ENCODE measurements around the gene MORN1. TPM values are rescaled to one million over a fixed set of nuclear protein-coding genes. Genes with fewer than 3 reads are reported as not detected.

MORN1 gene
- total RNA-seq, 4 donors from 2014 or later, result 5.0 to 14.6 (median 9.2) TPM

DNA sequence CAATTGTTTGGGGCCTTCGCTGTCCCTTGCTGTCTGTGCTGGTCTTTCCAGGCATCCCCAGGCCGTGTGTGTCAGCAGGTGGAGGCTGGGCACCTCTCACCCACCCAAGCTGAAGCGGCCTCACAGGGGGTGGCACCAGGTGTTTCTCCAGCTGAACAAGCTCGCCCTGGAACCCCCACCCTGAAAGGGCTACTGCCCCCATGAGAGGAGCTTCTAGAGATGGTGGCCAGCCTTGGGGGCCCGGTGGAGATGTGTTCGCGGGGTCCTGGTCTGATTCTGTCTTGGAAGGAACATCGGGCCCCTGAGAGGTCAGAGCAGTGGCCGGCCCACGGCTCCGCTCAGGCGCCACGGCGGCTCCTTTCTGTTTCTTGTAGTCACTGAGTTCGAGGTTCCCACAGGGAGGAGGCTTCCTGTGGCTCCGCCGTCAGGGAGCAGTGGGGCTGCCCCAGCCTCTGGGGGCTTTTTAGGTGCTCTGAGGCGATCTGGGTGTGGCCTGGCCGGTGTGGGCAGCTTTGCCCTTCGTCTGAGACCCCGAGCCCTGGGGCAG, 116.4 kb downstream of the MORN1 start:
- H3K27me3 ChIP-seq, result no peaks in the 10 kb centered on the region
- H3K36me3 ChIP-seq, result peaks cover 0 to 4% of the 10 kb centered on the region in 2 donors
- no peaks in the 10 kb centered on the region for H3K9me3 ChIP-seq
- TF ChIP-seq POLR2A (IDR thresholded peaks at IDR 0.05), result no peak
- peak overlapping the region; percentile 13 to 82 (median 78) for H3K27ac ChIP-seq
- peaks cover 21 to 100% (median 99%) of the 10 kb centered on the region in 3 donors for H3K4me1 ChIP-seq
- ATAC-seq, result no peak
- peak overlapping the region in 1 of 2 donors; percentile 29 for H3K4me3 ChIP-seq
- no CpG with 5 or more reads among the region's 21 CpGs for WGBS, 2 donors (ENCODE audit: low coverage in 1 of 2)

- TF ChIP-seq POLR2AphosphoS5 (IDR thresholded peaks at IDR 0.05), result no peak
- TF ChIP-seq CTCF (IDR thresholded peaks at IDR 0.05), result peak in 1 of 4 experiments; percentile 19
- TF ChIP-seq EP300 (IDR thresholded peaks at IDR 0.05), result no peak
- H3K4me3 ChIP-seq, result peak overlapping the region in 1 of 2 donors; percentile 29
- H3K4me1 ChIP-seq, result peaks cover 21 to 100% (median 98%) of the 10 kb centered on the region in 3 donors
These were observed 117.0 kb downstream of the MORN1 start for GRCh38 chr1:2274231-2274928.

GRCh38 chr1:2273401-2274090, 117.8 kb downstream of the MORN1 start:
- TF ChIP-seq POLR2AphosphoS5 (IDR thresholded peaks at IDR 0.05), result no peak
- no peak for TF ChIP-seq CTCF (IDR thresholded peaks at IDR 0.05)
- no peak for TF ChIP-seq EP300 (IDR thresholded peaks at IDR 0.05)
- TF ChIP-seq POLR2A (IDR thresholded peaks at IDR 0.05), result no peak
- Histone ChIP-seq H3K27me3 (no peaks in the 10 kb centered on the region), H3K27ac (peak overlapping the region; percentile 19 to 82 (median 78)), H3K4me3 (peak overlapping the region in 1 of 2 donors; percentile 29), H3K36me3 (peaks cover 0 to 4% of the 10 kb centered on the region in 2 donors), H3K9me3 (no peaks in the 10 kb centered on the region), H3K4me1 (peaks cover 21 to 100% (median 98%) of the 10 kb centered on the region in 3 donors)
- 43% methylated on average over 8 of the region's 29 CpGs; no CpG with 5 or more reads in 1 of the 2 donors for WGBS, 2 donors (ENCODE audit: low coverage in 1 of 2)
- peak; percentile 21 for ATAC-seq

More at GRCh38 chr1:2274231-2274928, 117.0 kb downstream of the MORN1 start:
- no peaks in the 10 kb centered on the region for H3K9me3 ChIP-seq
- no peak for ATAC-seq
- H3K27ac ChIP-seq, result peak overlapping the region; percentile 13 to 82 (median 78)
- H3K27me3 ChIP-seq, result no peaks in the 10 kb centered on the region
- H3K36me3 ChIP-seq, result peaks cover 0 to 4% of the 10 kb centered on the region in 2 donors
- 18 to 20% methylated on average over 1 to 8 of the region's 24 CpGs for WGBS, 2 donors (ENCODE audit: low coverage in 1 of 2)

DNA sequence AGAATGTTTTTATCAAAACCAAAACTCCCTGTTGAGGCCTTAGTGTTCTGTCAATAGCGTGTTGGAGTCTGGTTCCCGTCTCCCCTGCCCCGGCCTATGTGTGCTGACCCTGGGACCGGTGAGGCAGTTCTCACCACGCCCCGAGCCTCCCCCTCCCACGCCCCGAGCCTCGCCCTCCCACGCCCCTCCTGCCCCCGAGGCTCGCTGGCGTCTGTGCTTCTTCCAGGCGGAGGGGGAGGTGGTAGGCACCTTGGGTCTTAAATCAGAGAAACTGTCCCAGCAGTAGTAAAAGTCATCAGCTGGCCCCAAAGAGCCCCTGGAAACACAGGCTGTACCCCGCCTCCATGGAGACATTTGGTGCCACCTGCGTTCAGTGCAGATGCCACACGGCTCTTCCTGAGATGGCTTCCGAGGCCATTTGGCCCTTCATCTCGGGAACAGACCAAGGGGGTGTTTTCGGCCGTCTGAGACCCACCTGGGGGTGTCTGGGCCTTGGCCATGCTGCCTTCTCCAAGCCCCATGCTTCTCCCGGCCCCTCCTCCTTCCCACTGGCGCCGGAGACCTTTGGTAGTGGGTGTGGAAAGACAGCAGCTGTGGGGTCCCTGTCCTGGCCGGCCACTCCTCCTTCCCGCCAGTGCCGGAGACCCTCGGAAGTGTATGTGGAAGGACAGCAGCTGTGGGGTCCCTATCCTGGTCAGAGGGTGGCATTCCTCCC, 118.5 kb downstream of the MORN1 start:
- ATAC-seq, result no peak
- TF ChIP-seq EP300 (IDR thresholded peaks at IDR 0.05), result no peak
- TF ChIP-seq POLR2AphosphoS5 (IDR thresholded peaks at IDR 0.05), result no peak
- TF ChIP-seq CTCF (IDR thresholded peaks at IDR 0.05), result no peak
- TF ChIP-seq POLR2A (IDR thresholded peaks at IDR 0.05), result no peak
- Histone ChIP-seq H3K27ac (peak overlapping the region; percentile 0 to 82 (median 78)), H3K4me1 (peaks cover 21 to 100% (median 98%) of the 10 kb centered on the region in 3 donors), H3K4me3 (no peak overlapping the region), H3K9me3 (no peaks in the 10 kb centered on the region), H3K27me3 (no peaks in the 10 kb centered on the region), H3K36me3 (peaks cover 0 to 4% of the 10 kb centered on the region in 2 donors)
- 60% methylated on average over 1 of the region's 28 CpGs; no CpG with 5 or more reads in 1 of the 2 donors for WGBS, 2 donors (ENCODE audit: low coverage in 1 of 2)

Data from gastroesophageal sphincter (tissue), 4 donors.